Stimulated activated CD4-positive, alpha-beta T cell treated with anti-CD3 and anti-CD28 coated beads, Interleukin-15, amount 100 ng/mL, for 48 hours (primary cell): ENCODE data around the gene CHST12.
"Not testable (repeated sequence)": the region's sequence is repeated elsewhere in the genome, so short reads cannot be mapped to it uniquely, and the experiment has no call there.

Experiments
- DNase-seq, 2 donors: peaks; one replicate each; pipeline ENCODE4 v3.0.0-alpha.2; 2020; ENCODE audit warnings: low read depth in 2 of 2

CHST12 gene

DNA sequence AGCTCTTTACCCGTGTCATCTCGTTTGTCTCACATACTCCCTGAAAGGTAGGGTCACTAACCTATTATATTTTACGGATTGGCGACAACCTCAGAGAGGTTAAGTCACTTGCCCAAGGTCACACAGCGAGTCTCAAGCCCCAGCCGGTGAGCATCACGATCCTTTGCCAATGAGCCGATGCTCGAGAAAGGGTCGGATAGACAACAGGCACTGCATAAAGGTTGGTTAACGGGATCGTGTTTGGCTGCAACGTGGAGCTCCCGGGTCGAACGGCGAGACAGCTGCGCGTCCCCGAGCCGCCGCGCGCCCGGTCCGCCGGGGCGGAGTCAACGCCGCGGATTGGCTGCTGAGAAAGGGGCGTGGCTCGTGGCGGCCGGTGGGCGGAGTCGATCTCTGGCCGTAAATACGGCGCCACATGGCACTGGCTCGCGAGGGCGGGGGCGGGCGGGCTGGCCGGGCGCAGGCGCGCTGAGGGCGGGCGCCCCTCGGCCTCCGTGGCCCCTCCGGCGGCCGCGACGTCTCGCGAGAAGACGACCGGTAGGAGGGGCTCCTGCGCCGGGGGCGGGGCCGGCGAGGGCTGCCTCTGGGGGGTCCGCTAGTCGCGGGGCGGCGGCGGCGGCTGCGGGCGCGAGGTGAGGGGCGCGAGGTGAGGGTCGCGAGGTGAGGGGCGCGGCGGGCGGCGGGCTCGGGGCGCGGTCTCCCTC, at the start of gene CHST12:
Gene CHST12 (plus strand): TSS at position 598 of the 704 bp plus-strand sequence. CDS start 29,029 bp downstream, outside the sequence.
- DNase-seq, result peak; percentile 83 to 93

DNA sequence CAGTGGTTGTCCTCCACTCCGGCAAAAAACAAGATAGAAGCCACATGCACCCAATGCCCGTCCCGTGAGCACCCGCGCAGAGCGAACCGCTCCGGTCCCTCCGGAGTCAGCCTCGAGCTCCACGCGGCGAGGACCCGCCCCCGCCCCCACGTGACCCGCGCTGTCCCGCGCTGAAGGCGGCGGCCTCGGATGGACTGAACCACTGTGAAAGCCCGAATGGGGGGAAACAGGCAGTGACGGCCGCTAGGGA, 49.5 kb upstream of the CHST12 start:
- peak; percentile 86 to 87 for DNase-seq

DNA sequence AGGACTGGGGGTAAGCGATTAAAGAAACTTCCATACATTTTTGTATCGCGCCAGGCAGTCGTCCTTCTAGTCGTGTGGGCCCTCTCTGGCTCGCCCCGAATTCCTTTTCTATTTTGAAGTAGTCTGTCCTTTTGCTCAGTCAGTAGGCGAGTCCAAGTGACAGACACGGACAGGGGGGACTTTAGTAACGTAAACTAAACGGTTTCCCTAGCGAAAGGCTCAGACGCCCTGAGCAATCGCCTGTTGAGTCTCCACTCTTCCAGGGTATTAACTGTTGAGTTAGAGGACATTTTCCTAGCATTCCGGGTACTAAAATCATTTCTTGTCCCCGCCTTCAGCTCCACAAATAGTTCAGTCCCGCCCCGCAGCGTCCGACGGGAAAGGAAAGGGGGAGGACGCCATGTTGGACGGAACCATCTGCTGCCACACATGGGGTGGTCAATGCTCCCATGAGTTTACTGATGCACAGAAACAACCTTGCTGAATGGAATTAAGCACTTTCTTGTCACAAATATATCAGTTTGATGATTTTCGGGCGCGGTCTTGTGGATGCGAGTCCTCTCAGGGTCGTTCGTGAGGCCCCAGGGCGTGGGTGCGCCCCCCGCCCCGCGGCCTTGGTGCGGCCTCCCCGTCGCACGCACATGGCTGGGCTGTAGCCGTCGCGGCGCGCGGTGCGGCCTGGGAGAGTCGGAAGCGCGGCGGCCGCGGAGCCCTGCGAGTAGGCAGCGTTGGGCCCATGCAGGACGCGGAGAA, 49.0 kb upstream of the CHST12 start, which contains the start of gene EIF3B:
Gene EIF3B (plus strand): TSS at position 642 of the 753 bp plus-strand sequence. CDS start 95 bp downstream, at position 737.
- peak; percentile 81 to 82 for DNase-seq

DNA sequence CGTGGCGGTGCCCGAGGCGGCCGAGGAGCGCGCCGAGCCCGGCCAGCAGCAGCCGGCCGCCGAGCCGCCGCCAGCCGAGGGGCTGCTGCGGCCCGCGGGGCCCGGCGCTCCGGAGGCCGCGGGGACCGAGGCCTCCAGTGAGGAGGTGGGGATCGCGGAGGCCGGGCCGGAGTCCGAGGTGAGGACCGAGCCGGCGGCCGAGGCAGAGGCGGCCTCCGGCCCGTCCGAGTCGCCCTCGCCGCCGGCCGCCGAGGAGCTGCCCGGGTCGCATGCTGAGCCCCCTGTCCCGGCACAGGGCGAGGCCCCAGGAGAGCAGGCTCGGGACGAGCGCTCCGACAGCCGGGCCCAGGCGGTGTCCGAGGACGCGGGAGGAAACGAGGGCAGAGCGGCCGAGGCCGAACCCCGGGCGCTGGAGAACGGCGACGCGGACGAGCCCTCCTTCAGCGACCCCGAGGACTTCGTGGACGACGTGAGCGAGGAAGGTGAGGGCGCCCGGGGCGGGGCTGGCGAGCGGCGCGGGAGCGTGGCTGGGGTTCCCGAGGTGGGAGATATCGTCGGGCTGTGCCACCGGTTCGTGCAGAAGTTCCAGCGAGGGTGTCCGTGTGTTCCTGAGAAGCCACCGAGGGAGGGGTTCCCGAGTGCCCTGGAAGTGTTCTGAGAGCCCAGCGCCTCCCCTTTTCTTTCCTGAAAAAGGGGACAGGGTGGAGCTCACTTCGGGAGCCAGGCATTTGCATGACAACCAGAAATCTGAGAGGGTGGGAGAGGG, 48.3 kb upstream of the CHST12 start:
- peak in 1 of 2 donors; percentile 6 for DNase-seq

DNA sequence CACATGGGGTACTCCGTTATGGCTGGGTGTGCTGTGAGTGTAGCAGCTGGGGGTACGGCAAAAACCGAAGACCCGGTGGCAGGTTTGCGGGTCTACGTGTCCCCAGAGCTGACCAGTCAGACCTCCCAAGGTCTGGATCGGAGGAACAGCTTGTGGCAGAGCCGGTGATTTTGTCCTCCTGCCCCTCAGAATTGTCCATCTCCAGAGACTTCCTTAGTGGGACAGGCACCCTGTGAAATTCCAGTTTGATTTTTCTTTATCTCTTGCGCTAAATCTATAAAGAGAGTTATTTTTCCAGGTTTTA, 47.8 kb upstream of the CHST12 start:
- no peak for DNase-seq

DNA sequence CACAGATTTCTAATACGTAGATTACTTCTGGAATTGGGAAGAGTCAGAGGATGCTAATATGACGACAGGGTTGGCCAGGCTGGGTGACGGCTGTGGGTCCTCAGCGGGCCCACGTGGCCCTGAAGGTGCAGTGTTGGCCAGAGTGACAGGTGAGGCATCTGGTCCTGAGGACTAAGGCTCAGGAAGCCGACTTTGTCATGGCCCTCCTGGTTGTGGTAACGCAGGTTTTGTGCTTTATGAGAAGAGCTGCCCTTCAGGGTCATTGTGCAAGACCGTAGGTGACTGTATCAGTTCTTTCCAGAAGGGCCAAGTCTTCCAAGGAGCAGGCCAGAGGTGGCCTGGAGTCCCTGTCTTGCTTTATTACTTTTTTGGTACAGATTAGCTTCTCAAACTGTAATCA, 46.2 kb upstream of the CHST12 start:
- DNase-seq, result no peak

DNA sequence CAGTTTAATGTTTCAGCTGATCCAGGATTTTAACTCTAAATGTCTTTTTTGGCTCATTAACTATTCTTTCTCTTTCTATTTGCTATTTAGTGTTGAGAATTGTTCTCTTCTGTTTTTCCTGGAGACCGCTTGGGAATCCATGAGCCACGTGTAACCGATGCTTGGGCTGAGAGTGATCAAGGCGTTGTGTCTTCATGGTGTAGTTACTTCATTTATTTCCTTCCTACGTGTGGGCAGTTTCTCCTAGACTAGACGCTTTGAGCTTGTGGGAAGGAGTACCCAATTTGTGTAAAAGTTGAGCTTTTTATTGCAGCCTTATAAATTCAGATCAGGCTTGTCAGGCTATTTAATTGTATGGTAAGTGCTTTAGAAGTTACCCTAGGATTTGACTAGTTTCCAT, 45.8 kb upstream of the CHST12 start:
- DNase-seq, result no peak

DNA sequence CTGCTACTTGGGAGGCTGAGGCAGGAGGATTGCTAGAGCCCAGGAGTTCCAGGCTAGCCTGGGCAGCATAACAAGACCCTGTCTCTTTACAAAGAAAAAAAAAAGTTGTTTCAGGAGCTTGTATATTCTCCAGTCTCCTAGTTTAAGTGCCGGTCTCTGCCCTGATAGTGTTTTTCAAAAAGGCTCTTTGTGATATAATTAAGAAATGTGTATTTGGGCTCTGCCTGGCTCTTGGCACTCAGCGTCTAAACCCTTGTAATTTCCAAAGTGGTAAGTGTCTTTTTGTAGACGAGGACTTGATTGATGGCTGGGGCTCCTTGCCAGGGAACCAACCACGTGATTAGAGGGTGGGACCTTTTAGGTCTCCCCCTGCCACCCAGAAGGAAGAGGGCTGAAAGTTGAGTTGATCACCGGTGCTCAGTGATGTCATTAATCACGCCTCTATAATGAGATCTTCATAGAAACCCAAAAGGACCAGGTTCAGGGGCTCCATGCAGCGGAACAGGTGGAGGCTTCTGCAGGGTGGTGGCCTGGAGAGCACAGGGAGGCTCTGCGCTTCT, 44.4 kb upstream of the CHST12 start:
- no peak for DNase-seq

DNA sequence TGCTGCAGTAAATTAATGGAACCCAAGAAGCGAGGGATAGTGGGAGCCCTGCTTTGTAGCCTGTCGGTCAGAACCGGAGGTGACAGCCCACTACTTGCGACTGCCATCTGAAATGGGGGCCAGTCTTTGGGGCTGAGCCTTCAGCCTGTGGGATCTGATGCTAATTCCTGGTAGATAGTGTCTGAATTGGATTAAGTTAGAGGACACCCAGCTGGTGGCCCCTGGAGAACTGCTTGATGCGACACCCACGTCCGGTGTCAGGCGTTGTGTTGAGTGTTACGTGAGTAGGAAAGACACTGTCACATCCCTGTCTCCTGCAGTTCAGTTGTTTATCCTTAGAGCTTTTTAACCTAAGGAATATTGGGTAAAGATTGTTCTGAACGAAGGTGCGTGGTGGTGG, 43.8 kb upstream of the CHST12 start:
- DNase-seq, result no peak

DNA sequence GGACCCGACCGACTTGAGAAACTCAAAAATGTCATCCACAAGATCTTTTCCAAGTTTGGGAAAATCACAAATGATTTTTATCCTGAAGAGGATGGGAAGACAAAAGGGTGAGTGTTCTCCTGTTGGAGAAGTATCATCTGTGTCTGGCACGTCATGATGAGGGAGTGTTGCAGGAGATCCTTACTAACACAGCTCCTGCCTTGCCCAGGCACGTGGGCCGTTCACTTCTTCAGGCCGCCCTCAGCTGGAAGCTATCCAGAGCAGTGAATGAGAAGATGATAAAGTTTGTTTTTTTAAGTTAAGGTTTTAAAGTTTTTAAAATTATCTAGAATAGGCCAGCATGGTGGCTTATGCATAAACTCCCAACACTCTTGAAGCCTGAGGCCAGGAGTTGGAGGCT, 42.6 kb upstream of the CHST12 start:
- no peak for DNase-seq

DNA sequence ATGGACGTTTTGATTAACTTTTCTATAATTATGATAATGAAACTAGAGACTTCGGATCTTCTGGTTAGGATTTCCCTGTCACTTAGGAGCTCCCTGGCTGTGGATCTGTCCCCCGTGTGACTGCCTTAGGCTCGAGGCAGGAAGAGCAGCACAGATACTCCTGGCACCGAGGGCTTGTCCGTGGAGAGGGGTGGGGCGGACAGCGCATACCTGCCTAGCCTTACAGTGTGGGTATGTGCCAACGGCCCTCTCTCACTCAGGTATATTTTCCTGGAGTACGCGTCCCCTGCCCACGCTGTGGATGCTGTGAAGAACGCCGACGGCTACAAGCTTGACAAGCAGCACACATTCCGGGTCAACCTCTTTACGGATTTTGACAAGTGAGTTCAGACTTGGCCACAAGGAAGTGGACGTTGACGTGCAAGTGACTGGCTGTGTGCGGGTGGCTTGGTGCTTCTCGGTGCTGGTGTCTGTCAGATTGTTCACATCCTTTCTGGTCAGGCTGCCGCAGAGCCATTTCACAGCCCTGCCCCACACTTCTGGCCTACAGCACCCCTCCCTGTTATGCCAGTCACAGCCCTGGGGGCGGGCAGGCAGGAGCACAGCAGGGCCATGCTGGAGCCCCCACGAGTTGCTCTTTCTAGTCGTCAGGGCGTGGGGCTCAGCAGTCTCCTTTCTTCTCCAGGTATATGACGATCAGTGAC, 40.9 kb upstream of the CHST12 start:
- DNase-seq, result no peak

DNA sequence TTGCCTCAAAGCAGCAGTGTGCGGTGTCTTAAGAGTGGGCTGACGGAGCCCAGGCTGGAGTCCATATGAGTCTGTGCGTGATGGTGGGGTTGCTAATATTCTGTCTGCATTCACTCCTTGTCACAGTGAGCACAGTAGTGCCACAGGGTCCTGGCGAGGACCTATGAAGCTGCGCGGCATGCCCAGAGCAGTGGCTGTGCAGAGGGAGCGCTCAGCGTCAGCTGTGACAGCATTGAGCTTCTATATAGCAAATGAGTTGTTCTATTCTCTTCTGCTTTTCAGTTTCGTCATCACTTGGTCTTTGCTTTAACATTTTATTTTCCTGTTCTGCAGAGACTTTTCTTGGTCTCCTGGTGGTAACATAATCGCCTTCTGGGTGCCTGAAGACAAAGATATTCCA, 34.3 kb upstream of the CHST12 start:
- no peak for DNase-seq

DNA sequence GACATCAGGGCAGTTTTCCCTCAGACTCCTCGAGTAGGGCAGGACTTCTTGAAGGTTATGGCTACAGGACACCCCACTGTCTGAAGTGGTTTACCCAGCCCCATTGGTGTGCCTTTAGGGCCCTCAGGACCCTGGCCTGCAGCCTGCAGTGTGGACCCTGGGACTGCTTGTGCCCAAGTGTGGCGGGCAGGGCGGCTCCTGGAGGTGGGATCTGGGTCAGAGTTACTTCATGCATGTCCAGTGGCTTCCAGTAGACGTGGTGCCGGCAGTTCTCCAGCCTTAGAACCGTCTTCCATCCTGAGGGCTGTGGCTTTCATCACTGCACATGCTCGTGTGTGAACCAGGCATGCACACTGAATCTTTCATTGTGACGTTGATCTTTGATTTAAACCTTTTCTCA, 32.1 kb upstream of the CHST12 start:
- no peak for DNase-seq

DNA sequence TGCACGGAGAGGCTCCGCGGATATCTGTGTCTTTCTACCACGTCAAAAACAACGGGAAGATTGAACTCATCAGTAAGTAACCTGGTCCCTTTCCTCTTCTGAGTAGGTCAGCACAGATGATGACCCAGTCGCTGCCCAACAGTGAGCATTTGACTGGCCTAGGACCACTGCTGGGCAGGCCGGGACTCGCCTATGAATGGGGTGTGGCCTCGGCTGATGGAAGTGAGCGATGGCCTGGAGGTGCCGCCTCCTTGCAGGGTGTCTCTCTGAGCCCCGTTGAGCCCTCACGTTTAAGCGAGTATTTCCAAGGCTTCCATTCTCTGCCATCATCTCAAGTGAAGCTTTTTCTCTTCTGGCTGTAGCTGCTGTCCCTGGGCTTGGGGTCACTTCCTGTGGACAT, 30.7 kb upstream of the CHST12 start:
- DNase-seq, result no peak

DNA sequence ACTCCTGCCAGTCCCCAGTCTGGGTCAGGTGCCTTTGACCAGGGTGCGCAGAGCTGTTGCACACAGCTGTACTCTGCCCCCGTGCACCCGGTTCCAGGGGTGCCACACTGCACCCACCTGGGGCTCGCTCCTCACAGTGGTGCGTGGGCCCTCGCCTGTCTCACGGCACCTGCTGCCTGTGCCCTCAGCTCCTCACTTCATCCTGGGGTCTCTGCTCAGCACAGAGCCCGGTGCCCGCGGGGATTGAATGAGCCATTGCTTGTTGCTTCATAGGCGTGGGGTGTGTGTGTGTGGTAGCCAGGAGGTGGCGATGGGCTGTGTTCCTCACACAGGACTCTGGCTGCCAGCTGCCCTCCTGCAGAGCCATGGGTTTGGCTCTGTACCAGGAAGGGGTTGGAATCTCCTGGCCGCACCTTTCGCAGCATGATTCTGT, 30.3 kb upstream of the CHST12 start:
- no peak for DNase-seq

DNA sequence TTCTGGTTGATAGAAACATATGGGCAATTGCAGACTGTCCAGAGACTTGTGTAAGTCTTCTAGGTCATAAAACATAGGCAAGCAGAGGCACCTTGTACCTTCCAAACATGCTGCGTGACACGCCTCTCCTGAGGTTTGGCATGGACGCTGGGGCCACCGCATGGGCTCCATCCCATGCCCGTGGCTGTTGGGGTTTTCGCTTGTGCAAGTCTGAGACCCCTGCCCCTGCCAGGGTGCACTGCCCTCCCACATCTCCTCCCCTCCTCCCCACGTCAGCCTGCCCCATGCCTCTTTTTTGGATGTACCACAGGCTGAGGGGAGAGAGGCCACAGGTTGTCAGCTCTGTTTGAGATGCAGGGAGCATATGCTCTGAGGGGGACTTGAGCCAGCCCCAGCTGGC, 29.8 kb upstream of the CHST12 start:
- no peak for DNase-seq

DNA sequence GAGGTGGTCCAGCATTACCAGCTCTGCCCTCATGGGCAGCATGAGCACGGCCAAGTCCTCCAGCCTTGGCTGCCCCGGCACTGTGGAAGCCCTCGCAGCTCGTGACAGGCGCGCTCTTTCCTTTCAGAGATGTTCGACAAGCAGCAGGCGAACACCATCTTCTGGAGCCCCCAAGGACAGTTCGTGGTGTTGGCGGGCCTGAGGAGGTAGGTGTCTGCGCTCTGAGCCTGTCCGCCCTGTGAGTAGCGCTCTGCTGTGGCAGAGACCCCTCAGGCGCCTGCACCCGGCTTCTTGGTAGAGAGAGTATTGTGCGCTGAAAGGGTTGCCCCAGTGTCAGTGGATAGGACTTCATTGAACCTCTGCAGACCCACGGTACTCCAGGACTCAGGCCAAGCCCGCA, 29.0 kb upstream of the CHST12 start:
- DNase-seq, result no peak

DNA sequence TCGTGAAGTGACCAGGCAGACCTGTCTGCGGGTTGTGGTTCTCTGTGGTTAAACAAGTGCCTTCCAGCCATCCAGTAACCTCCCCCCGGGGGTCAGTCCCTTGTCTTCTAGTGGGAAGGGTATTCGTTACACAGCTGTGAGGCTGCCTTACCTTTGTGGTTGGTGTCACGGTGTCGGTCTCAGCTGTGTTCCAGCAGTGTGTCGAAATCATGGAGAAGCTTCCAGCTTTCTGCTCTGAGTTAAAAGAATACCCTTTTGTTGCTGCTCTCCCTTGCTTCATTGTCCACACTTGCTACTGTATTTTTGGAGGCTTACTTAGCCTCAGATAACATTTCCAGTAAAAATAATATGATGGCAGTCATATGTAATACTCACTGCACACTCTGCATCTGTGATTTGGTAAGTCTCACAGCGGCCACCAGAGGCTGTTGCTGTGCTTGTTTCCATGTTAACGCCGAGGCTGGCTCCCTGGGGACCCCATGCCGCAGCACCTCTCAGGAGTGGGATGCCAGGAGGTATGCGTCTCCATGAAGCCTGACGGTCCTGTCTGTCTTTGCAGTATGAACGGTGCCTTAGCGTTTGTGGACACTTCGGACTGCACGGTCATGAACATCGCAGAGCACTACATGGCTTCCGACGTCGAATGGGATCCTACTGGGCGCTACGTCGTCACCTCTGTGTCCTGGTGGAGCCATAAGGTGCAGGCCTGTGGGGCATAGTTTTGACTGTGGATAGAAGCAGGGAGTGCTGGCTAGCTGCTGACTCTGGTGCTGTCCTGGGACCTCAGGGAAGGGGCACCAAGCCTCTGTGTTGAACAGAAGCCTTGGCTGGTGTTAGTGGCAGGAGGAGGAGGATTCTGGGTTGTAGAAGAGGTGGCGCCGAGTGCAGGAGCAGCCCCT, 28.3 kb upstream of the CHST12 start:
- no peak for DNase-seq

DNA sequence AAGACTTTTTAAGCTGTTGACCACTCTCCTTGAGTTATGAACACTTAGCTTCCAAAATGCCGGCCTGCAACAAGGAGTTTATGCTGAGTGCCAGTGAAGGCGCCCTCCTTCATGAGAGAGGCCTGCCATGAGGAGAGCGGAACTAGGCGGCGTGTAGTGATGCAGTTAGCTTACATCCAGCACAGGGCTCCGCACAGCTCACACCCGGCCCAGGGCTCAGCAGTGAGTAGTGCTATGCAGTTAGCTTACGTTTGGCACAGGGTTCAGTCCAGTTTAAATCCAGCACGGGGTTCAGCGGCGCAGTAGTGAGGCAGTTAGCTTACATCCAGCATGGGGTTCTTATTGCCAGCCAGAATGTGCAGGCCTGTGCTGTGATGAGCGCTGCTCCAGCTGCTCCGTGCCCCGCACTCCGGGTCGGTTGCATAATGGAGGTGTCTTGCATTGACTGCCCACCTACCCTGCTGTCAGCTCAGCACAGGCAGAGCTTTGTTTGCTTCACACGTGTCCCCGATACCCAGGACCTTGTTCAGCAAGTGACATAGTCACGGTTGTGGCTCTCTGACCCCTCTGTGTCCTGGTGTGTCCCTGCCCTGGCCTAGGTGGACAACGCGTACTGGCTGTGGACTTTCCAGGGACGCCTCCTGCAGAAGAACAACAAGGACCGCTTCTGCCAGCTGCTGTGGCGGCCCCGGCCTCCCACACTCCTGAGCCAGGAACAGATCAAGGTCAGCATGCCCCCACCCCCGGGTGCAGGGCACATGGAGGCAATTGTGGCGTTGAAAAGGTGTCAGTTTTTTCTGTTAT, 26.9 kb upstream of the CHST12 start:
- DNase-seq, result no peak

DNA sequence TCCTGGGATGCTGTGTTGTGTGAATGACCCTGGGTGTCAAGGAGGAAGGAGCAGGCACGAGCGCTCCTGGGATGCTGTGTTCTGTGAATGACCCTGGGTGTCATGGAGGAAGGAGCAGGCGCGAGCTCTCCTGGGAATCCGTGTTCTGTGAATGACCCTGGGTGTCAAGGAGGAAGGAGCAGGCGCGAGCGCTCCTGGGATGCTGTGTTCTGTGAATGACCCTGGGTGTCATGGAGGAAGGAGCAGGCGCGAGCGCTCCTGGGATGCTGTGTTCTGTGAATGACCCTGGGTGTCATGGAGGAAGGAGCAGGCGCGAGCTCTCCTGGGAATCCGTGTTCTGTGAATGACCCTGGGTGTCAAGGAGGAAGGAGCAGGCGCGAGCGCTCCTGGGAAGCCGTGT, 25.9 kb upstream of the CHST12 start:
- DNase-seq, result not testable (repeated sequence)
